GM20000 (cell line): Measurements from ENCODE around the gene TET2.

Experiments
- DNase-seq: peaks from one replicate; pipeline ENCODE4 v3.0.0; 2012; ENCODE audit warnings: low spot score
- TF ChIP-seq, protein P1 (sequence below): IDR thresholded peaks from 2 replicates; pipeline ENCODE4 v1.5.1; 2012; ENCODE audit warnings: mild to moderate bottlenecking, control low read depth; ENCODE audit errors: extremely low read depth, missing control alignments

TET2 gene

DNA sequence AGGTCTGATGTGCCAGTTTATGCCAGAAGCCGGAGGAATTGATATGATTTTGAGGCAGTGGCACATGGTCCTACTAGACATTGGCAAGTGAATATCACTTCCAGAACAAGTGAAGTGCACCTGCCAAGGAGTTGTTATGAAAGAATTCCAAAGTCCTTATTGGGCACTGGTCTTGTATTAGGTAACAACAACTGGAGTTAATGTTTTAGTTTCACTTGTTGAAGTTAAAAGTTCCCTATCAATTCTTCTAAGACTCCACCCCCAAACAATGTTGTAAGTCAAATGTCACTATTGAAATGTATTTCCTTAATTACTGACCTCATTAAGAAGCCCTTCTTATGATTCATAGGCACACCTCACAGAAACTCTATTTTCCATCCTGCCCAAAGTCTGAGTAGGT, 3.1 kb downstream of the TET2 start:
- TF ChIP-seq, protein P1, sequence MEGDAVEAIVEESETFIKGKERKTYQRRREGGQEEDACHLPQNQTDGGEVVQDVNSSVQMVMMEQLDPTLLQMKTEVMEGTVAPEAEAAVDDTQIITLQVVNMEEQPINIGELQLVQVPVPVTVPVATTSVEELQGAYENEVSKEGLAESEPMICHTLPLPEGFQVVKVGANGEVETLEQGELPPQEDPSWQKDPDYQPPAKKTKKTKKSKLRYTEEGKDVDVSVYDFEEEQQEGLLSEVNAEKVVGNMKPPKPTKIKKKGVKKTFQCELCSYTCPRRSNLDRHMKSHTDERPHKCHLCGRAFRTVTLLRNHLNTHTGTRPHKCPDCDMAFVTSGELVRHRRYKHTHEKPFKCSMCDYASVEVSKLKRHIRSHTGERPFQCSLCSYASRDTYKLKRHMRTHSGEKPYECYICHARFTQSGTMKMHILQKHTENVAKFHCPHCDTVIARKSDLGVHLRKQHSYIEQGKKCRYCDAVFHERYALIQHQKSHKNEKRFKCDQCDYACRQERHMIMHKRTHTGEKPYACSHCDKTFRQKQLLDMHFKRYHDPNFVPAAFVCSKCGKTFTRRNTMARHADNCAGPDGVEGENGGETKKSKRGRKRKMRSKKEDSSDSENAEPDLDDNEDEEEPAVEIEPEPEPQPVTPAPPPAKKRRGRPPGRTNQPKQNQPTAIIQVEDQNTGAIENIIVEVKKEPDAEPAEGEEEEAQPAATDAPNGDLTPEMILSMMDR, result no peak
- no peak for DNase-seq

DNA sequence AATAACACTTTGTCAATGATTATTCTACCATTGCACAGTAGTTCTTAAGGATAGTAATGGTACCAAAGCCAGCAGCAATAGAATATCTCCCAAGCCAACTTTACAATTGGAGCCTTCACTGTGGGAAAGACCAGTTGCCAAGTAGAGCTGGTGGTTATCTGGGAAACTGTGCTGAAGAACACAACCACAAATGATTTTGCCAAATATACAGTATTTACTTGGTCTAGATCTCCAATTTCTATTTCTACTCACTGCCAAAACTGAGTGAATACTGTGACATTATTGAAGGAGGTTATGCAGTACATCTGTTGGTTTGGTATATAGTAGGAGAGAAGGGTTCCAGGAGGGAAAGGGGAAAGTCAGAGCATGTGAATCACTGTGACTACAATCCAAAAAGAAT, 3.8 kb downstream of the TET2 start:
- DNase-seq, result no peak
- TF ChIP-seq, protein P1, result no peak

DNA sequence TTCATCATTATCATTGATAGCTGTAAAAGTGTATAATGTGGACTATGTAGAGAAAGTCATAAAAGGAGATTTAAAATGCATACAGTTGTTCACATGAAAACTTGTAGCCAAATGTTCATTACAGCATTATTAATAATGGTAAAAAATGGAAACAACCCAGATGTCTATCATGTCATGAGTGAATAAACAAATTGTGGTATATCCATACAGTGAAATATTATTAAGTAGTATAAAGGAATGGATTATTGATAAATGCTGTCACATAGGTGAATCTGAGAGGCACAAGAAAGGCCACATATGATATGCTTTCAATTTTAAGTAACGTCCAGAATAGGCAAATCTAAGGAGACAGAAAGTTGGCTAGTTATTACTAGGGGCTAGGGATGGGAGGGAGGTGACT, 7.1 kb downstream of the TET2 start:
- TF ChIP-seq, protein P1, result no peak
- DNase-seq, result no peak

DNA sequence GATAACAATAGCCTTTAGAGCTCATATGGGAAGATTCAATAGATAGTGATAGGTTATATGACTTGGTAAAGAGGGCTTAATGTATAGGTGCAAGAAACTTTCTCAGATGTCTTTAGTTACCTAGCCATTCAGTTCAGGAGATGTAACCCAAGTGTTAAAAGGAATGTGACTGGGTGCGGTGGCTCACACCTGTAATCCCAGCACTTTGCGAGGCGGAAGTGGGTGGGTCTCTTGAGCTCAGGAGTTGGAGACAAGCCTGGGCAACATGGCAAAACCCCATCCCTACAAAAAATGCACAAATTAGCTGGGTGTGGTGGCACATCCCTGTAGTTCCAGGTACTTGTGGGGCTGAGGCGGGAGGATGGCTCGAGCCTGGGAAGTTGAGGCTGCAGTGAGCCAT, 7.9 kb downstream of the TET2 start:
- TF ChIP-seq, protein P1, result no peak
- no peak for DNase-seq

DNA sequence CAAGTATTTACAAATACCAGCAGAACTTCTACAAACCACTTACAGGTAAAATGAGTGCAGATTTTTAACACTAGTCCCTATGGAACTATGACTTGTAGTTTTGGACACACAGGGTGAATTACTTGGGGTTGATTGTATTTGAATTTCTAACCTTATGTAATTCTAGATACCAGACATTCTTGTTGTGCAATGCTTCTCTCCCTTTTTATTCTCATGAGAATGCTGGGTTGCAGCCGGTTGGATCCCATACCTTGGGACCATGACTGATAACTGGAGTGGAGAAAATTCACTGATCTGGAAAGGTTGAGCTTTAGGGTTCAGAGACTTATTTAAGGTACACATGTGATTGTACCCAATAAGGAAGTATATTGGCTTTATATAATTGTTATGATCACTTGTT, 8.8 kb downstream of the TET2 start:
- TF ChIP-seq, protein P1, result no peak
- DNase-seq, result no peak

DNA sequence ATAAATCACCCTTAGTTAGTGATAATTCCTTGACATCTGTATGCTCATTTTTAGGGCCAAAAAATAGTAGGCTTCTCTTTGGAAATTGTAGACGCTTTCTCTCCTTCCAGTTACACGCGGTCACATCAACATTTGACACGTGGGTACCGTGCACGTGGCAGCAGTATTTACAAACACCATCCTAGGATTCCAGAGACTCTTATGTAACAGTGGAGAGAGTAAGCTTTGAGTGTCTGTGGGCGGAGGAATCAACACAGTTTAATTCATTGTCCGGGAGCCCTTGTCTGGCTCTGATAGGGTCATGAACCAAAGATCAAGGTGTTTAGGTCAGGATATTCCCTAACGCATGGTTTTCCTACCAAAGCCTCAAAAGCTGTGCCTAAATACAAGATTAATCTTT, 12.2 kb downstream of the TET2 start:
- no peak for DNase-seq
- TF ChIP-seq, protein P1, result no peak

DNA sequence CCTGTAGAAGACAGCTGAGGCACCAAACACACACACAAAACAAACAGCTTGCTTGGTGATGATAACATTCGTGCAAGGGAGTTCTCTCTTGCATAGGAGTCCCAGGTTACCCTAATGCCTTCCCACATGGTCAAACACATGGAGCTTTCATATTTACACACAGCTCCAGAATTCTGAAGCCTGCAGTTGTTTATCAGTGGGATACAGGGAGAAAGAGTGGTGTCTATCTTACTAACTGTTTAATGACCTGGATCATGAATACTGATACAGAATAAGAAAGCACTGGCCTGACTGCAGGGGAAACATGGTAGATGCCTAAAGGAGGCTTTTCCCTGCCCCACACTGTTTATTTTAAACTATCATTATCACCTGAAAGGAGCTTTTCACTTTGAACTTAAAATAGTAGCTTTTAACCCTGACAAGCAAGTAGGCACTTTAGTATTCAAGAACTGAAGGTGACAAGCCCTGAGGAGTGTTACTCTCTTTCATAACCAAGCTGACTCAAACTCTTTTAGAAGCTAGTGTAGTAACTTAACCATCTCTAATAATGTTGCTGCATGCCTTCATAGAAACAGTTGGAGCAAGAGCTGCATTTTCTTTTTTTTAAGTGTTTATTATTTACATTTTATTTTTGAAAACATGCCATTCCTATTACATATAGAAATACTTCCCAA, 15.6 kb downstream of the TET2 start:
- TF ChIP-seq, protein P1, result no peak

More for the DNA sequence above, 15.6 kb downstream of the TET2 start:
- no peak for DNase-seq
